ENCODE data around the gene DDX52.

DNA sequence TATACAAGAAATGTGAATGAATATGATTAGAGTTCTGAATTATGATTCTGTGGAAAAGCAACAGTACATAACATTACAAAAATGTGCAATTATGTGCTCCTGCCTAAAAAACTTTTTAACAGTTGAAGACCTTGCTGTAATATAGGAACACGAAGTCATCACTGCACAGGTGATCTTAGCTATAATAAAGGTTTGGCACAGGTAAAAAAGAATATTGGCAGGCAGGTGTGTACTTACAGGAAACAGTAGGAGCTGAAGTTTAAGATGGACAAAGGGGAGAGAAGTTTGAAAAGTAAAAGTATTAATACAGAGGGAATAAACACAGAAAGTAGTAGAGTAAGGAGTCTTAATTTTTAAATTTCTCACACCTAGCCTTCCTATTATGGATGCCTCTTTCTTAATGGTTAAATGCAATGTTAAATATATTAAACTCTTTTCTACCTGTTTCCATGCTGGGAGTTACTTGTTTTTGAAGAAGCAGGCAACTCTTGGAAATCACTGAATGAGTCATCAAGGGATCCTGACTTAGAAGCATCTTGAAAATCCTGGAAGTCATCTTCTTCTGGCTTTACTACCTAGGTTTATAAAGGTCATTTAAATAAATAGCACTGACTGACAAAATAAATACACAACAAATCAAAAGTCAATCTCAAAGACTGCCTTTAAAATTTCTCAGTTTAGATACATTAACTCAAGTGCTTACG is 74.7 kb downstream of the DDX52 start:
- TF ChIP-seq EP300 (IDR thresholded peaks at IDR 0.05; ENCODE audit: borderline replicate concordance), result no peak
- no peak for TF ChIP-seq YY1 (IDR thresholded peaks at IDR 0.05; ENCODE audit: low read depth)
- no peak for TF ChIP-seq FOXM1 (IDR thresholded peaks at IDR 0.05; ENCODE audit: borderline replicate concordance, low read depth)
- no peak for TF ChIP-seq TEAD4 (IDR thresholded peaks at IDR 0.05)
- TF ChIP-seq, protein P1, sequence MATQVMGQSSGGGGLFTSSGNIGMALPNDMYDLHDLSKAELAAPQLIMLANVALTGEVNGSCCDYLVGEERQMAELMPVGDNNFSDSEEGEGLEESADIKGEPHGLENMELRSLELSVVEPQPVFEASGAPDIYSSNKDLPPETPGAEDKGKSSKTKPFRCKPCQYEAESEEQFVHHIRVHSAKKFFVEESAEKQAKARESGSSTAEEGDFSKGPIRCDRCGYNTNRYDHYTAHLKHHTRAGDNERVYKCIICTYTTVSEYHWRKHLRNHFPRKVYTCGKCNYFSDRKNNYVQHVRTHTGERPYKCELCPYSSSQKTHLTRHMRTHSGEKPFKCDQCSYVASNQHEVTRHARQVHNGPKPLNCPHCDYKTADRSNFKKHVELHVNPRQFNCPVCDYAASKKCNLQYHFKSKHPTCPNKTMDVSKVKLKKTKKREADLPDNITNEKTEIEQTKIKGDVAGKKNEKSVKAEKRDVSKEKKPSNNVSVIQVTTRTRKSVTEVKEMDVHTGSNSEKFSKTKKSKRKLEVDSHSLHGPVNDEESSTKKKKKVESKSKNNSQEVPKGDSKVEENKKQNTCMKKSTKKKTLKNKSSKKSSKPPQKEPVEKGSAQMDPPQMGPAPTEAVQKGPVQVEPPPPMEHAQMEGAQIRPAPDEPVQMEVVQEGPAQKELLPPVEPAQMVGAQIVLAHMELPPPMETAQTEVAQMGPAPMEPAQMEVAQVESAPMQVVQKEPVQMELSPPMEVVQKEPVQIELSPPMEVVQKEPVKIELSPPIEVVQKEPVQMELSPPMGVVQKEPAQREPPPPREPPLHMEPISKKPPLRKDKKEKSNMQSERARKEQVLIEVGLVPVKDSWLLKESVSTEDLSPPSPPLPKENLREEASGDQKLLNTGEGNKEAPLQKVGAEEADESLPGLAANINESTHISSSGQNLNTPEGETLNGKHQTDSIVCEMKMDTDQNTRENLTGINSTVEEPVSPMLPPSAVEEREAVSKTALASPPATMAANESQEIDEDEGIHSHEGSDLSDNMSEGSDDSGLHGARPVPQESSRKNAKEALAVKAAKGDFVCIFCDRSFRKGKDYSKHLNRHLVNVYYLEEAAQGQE (IDR thresholded peaks at IDR 0.05; ENCODE audit: low read depth), result no peak
- no peak for TF ChIP-seq TAF1 (IDR thresholded peaks at IDR 0.05; ENCODE audit: low read depth)
- no peak for TF ChIP-seq NFIC (IDR thresholded peaks at IDR 0.05)
- TF ChIP-seq TCF12 (IDR thresholded peaks at IDR 0.05; ENCODE audit: low read depth), result no peak
- TF ChIP-seq RAD21 (IDR thresholded peaks at IDR 0.05; ENCODE audit: low read depth), result no peak
- no peak for TF ChIP-seq ZBTB7A (IDR thresholded peaks at IDR 0.05; ENCODE audit: low read depth)
- TF ChIP-seq EGR1 (IDR thresholded peaks at IDR 0.05), result no peak
- TF ChIP-seq, protein P2, sequence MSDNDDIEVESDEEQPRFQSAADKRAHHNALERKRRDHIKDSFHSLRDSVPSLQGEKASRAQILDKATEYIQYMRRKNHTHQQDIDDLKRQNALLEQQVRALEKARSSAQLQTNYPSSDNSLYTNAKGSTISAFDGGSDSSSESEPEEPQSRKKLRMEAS (IDR thresholded peaks at IDR 0.05), result no peak

All from Ishikawa (cell line).